KMS-11 (cell line): ENCODE measurements around the gene EDEM3.

Experiments
- H2AFZ ChIP-seq: fragments of 200-600 bp; sonication (generic); 2 replicates; pipeline ENCODE4 v1.6.1; 2016; ENCODE audit warnings: antibody characterized with exemption, mixed run types, low read depth
- H3K27ac ChIP-seq: fragments of 200-600 bp; sonication (generic); 2 replicates; pipeline ENCODE4 v1.6.1; 2016; ENCODE audit warnings: mild to moderate bottlenecking, mixed run types
- H3K27me3 ChIP-seq: fragments of 200-600 bp; sonication (generic); 2 replicates; pipeline ENCODE4 v1.6.1; 2017; ENCODE audit warnings: mild to moderate bottlenecking, low read depth, mixed run types, moderate library complexity; ENCODE audit not compliant: insufficient read depth
- H3K36me3 ChIP-seq: fragments of 200-600 bp; sonication (generic); 2 replicates; pipeline ENCODE4 v1.6.1; 2017; ENCODE audit warnings: mild to moderate bottlenecking, mixed run types; ENCODE audit not compliant: insufficient read depth
- H3K4me1 ChIP-seq: fragments of 200-600 bp; sonication (generic); 2 replicates; pipeline ENCODE4 v1.6.1; 2016; ENCODE audit warnings: mild to moderate bottlenecking, low read depth, mixed run types; ENCODE audit not compliant: poor library complexity, severe bottlenecking
- H3K4me2 ChIP-seq: fragments of 200-600 bp; sonication (generic); 2 replicates; pipeline ENCODE4 v1.7.0; 2016; ENCODE audit warnings: mild to moderate bottlenecking, mixed run types
- H3K4me3 ChIP-seq: fragments of 200-600 bp; sonication (generic); IDR thresholded peaks from 2 replicates; pipeline ENCODE4 v1.6.1; 2017; ENCODE audit warnings: low read depth, low read length, mixed read lengths; ENCODE audit not compliant: insufficient read depth
- H3K79me2 ChIP-seq: fragments of 200-600 bp; sonication (generic); 2 replicates; pipeline ENCODE4 v1.6.1; 2016; ENCODE audit warnings: low read depth, mixed run types; ENCODE audit not compliant: insufficient read depth
- H3K9ac ChIP-seq: fragments of 200-600 bp; sonication (generic); 2 replicates; pipeline ENCODE4 v1.6.1; 2016; ENCODE audit warnings: mild to moderate bottlenecking, mixed run types
- H4K20me1 ChIP-seq: fragments of 200-600 bp; sonication (generic); 2 replicates; pipeline ENCODE4 v1.6.1; 2016; ENCODE audit warnings: mild to moderate bottlenecking, mixed run types; ENCODE audit not compliant: insufficient read depth
- CTCF ChIP-seq: fragments of 200-600 bp; sonication (generic); conservative IDR thresholded peaks from 2 replicates; pipeline ENCODE4 v1.6.1; 2017; ENCODE audit warnings: low read depth, mild to moderate bottlenecking, antibody characterized with exemption, low read length, moderate library complexity, mixed read lengths

EDEM3 gene

GRCh38 chr1:184791550-184791900, 36.9 kb upstream of the EDEM3 start:
- H3K79me2 ChIP-seq = no peaks in the 10 kb centered on the region
- no peak overlapping the region for H3K4me2 ChIP-seq
- H3K27ac ChIP-seq = no peak overlapping the region
- no peak overlapping the region for H2AFZ ChIP-seq
- H3K4me1 ChIP-seq = peaks cover 13% of the 10 kb centered on the region
- TF ChIP-seq CTCF = no peak
- no peak overlapping the region for H3K9ac ChIP-seq
- no peaks in the 10 kb centered on the region for H4K20me1 ChIP-seq
- H3K4me3 ChIP-seq = no peak overlapping the region
- no peaks in the 10 kb centered on the region for H3K27me3 ChIP-seq
- no peaks in the 10 kb centered on the region for H3K36me3 ChIP-seq

- Histone ChIP-seq H2AFZ (no peak overlapping the region), H3K9ac (no peak overlapping the region), H3K27ac (no peak overlapping the region), H3K27me3 (no peaks in the 10 kb centered on the region), H3K4me2 (no peak overlapping the region), H4K20me1 (no peaks in the 10 kb centered on the region), H3K4me3 (no peak overlapping the region), H3K36me3 (no peaks in the 10 kb centered on the region), H3K79me2 (no peaks in the 10 kb centered on the region), H3K4me1 (peaks cover 13% of the 10 kb centered on the region)
- TF ChIP-seq CTCF = no peak
Measured at GRCh38 chr1:184790642-184791549, 36.2 kb upstream of the EDEM3 start.

- H3K79me2 ChIP-seq = no peaks in the 10 kb centered on the region
- no peaks in the 10 kb centered on the region for H4K20me1 ChIP-seq
- H3K9ac ChIP-seq = no peak overlapping the region
- H3K36me3 ChIP-seq = no peaks in the 10 kb centered on the region
- H3K27ac ChIP-seq = no peak overlapping the region
- H3K4me3 ChIP-seq = no peak overlapping the region
- H3K4me1 ChIP-seq = peaks cover 13% of the 10 kb centered on the region
- H3K4me2 ChIP-seq = no peak overlapping the region
- H3K27me3 ChIP-seq = no peaks in the 10 kb centered on the region
- TF ChIP-seq CTCF = no peak
- no peak overlapping the region for H2AFZ ChIP-seq
Measured at GRCh38 chr1:184789884-184790283, 35.2 kb upstream of the EDEM3 start.

- Histone ChIP-seq H3K4me1 (peaks cover 13% of the 10 kb centered on the region), H3K79me2 (no peaks in the 10 kb centered on the region), H3K4me3 (no peak overlapping the region), H2AFZ (no peak overlapping the region), H3K27ac (no peak overlapping the region), H3K36me3 (no peaks in the 10 kb centered on the region), H3K9ac (no peak overlapping the region), H4K20me1 (no peaks in the 10 kb centered on the region), H3K4me2 (no peak overlapping the region), H3K27me3 (no peaks in the 10 kb centered on the region)
- no peak for TF ChIP-seq CTCF
Measured at GRCh38 chr1:184788970-184789369, 34.3 kb upstream of the EDEM3 start.
